Nephron progenitor cell (in vitro differentiated cells): ENCODE results near the gene NAALADL2.

Source experiments
- DNase-seq: peaks from one replicate; pipeline ENCODE4 v3.0.0; 2021
- H3K27ac Mint-ChIP-seq: 2 replicates; pipeline ENCODE4 v1.8.0; 2021; ENCODE audit warnings: mild to moderate bottlenecking, moderate library complexity, mixed read lengths
- H3K27me3 Mint-ChIP-seq: 2 replicates; pipeline ENCODE4 v1.8.0; 2021; ENCODE audit warnings: mild to moderate bottlenecking, low read depth, mixed read lengths; ENCODE audit not compliant: poor library complexity
- H3K36me3 Mint-ChIP-seq: 2 replicates; pipeline ENCODE4 v1.8.0; 2021; ENCODE audit warnings: low read depth, mixed read lengths
- H3K4me1 Mint-ChIP-seq: 2 replicates; pipeline ENCODE4 v1.8.0; 2021; ENCODE audit warnings: mixed read lengths
- H3K4me3 Mint-ChIP-seq: 2 replicates; pipeline ENCODE4 v1.8.0; 2021; ENCODE audit warnings: mild to moderate bottlenecking, moderate library complexity, mixed read lengths
- H3K9me3 Mint-ChIP-seq: 2 replicates; pipeline ENCODE4 v1.8.0; 2021; ENCODE audit warnings: mild to moderate bottlenecking, moderate library complexity, mixed read lengths
- TF ChIP-seq, protein P1 (sequence below): fragments of 200-600 bp; sonication (generic); IDR thresholded peaks from 2 replicates; pipeline ENCODE4 v1.5.0; 2021; ENCODE audit warnings: antibody characterized with exemption

The NAALADL2 gene

DNA sequence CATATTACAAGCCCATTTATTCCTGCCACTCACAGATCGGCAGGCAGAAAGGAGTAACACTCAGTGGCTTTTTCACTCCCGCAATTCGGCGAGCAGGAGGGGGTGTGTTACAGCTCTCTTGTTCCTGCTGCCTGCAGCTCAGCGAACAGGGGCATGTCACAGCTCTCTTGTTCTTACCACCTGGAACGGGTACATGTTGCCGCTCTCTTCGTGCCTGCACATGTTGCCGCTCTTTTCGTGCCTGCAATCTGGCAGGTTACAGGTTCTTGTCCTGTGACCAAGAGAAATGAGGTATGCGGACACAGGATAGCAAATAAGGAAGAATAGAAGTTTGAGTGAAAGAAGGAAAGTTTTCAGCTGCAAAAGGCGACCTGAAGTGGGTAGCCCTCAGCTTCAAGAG lies 761.4 kb downstream of the NAALADL2 start:
- no peaks in the 10 kb centered on the region for H3K36me3 Mint-ChIP-seq
- no peak for DNase-seq
- H3K4me1 Mint-ChIP-seq: no peaks in the 10 kb centered on the region
- no peaks in the 10 kb centered on the region for H3K9me3 Mint-ChIP-seq
- TF ChIP-seq, protein P1, sequence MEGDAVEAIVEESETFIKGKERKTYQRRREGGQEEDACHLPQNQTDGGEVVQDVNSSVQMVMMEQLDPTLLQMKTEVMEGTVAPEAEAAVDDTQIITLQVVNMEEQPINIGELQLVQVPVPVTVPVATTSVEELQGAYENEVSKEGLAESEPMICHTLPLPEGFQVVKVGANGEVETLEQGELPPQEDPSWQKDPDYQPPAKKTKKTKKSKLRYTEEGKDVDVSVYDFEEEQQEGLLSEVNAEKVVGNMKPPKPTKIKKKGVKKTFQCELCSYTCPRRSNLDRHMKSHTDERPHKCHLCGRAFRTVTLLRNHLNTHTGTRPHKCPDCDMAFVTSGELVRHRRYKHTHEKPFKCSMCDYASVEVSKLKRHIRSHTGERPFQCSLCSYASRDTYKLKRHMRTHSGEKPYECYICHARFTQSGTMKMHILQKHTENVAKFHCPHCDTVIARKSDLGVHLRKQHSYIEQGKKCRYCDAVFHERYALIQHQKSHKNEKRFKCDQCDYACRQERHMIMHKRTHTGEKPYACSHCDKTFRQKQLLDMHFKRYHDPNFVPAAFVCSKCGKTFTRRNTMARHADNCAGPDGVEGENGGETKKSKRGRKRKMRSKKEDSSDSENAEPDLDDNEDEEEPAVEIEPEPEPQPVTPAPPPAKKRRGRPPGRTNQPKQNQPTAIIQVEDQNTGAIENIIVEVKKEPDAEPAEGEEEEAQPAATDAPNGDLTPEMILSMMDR: no peak
- no peak overlapping the region for H3K27ac Mint-ChIP-seq
- H3K27me3 Mint-ChIP-seq: no peaks in the 10 kb centered on the region
- H3K4me3 Mint-ChIP-seq: no peak overlapping the region

DNA sequence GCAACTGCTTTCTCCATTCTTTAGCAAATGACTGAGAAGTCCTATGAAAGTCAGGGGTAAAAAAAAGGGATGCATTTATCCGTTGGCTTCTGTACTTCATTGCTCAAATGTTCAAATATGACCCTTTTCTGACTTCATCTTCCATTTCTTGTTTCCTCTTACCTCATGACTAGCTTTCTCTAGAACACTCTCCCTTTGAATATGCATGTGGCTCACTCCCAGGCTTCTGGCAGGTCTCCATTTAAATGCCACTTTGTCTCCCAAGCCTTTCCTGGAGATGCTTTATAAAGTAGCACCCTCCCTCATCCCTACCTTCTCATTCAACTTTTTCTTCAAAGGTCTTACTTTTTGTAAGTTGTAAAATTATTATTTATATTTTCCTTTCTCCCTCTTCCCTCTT lies 781.8 kb downstream of the NAALADL2 start:
- no peaks in the 10 kb centered on the region for H3K36me3 Mint-ChIP-seq
- no peak for DNase-seq
- H3K4me3 Mint-ChIP-seq: no peak overlapping the region
- no peaks in the 10 kb centered on the region for H3K27me3 Mint-ChIP-seq
- TF ChIP-seq, protein P1: no peak
- H3K9me3 Mint-ChIP-seq: no peaks in the 10 kb centered on the region
- no peak overlapping the region for H3K27ac Mint-ChIP-seq
- H3K4me1 Mint-ChIP-seq: peaks cover 7% of the 10 kb centered on the region

DNA sequence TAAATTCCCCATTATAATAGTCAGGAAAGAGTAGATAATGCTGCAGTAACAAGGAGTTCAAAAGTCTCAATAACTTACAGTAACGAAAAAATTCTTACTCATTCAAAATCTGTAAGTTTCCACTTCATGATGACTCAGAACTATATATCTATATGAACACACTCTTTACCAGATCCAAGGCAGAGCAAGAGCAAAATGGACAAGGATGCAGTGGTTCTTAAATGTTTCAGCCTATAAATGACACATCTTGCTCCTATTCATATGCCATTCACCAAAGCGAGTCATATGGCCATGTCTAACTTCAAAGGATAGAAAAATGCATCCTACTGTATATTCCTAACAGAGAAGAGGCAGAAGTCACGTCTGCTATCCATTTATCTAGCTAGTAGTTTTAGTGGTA lies 787.7 kb downstream of the NAALADL2 start:
- Mint-ChIP-seq H3K27ac (no peak overlapping the region), H3K4me3 (no peak overlapping the region), H3K27me3 (no peaks in the 10 kb centered on the region), H3K36me3 (no peaks in the 10 kb centered on the region), H3K9me3 (no peaks in the 10 kb centered on the region), H3K4me1 (no peaks in the 10 kb centered on the region)
- TF ChIP-seq, protein P1: no peak
- no peak for DNase-seq

DNA sequence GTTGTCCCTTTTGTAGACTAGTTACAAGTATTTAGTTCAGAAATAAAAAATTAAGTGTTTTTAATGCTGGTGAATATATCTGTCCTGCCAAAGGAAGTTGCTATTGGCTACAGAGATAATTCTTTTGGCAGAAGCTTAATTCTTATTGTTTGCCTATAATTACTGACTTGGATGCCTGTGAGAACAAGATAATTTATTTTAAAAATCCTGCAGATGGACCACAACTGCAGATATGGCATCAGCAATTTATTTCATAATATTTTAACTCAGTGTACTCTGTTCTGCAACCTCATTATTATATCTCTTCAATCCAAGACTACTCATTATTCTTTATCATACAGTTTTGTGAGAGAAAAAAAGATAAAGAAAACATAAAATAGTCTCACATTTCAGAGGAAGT lies 789.8 kb downstream of the NAALADL2 start:
- Mint-ChIP-seq H3K36me3 (no peaks in the 10 kb centered on the region), H3K27ac (no peak overlapping the region), H3K27me3 (no peaks in the 10 kb centered on the region), H3K4me1 (no peaks in the 10 kb centered on the region), H3K9me3 (no peaks in the 10 kb centered on the region), H3K4me3 (no peak overlapping the region)
- TF ChIP-seq, protein P1: no peak
- no peak for DNase-seq

DNA sequence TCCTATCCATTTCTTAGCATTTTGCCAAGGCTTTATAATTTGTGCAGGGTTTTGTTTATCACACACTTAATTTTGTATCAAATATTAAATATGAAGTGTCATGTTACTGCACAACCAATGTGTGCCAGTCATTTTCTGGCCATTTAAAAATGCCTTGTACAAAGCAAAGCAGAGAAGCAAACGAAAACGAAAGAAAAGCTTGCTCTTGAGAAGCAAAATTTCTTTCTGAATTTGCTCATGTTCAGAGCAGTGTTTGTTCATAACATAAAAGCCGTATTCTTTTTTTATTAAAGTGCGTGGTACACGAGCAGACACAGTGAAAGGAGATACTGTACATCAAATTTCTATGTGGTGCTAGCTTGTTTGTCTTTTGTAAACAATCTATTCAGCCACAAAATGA lies 792.6 kb downstream of the NAALADL2 start:
- TF ChIP-seq, protein P1: no peak
- Mint-ChIP-seq H3K36me3 (no peaks in the 10 kb centered on the region), H3K27me3 (peaks cover 3% of the 10 kb centered on the region), H3K4me1 (no peaks in the 10 kb centered on the region), H3K9me3 (no peaks in the 10 kb centered on the region), H3K4me3 (no peak overlapping the region), H3K27ac (no peak overlapping the region)
- no peak for DNase-seq

DNA sequence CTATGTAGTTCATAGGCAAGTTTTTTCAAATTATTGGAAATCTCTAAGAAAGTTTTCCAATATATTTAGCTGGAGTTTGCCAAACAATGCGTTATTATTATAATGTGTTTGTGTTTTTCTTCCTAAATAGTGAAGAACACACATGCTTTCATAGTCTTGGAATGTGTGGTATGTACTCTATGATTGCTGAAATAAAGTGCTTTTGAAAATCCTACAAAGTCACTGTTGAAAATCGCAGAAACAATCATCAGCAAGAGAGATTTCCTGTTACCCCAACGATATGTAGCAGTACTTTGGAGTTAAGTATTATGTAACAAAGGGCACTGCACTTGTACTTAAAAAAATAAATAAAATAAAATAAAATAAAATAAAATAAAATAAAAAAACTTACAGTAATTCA lies 796.2 kb downstream of the NAALADL2 start:
- no peaks in the 10 kb centered on the region for H3K36me3 Mint-ChIP-seq
- H3K4me3 Mint-ChIP-seq: no peak overlapping the region
- DNase-seq: no peak
- H3K27me3 Mint-ChIP-seq: peaks cover 3% of the 10 kb centered on the region
- TF ChIP-seq, protein P1: no peak
- H3K27ac Mint-ChIP-seq: no peak overlapping the region
- no peaks in the 10 kb centered on the region for H3K9me3 Mint-ChIP-seq
- H3K4me1 Mint-ChIP-seq: no peaks in the 10 kb centered on the region
